ENCODE results near the gene ZNF317.
A peak's percentile ranks its signal among the peaks of the same experiment; 100 is the strongest.
"Not testable (repeated sequence)": the region's sequence is repeated elsewhere in the genome, so short reads cannot be mapped to it uniquely, and the experiment has no call there.

Gene ZNF317

DNA sequence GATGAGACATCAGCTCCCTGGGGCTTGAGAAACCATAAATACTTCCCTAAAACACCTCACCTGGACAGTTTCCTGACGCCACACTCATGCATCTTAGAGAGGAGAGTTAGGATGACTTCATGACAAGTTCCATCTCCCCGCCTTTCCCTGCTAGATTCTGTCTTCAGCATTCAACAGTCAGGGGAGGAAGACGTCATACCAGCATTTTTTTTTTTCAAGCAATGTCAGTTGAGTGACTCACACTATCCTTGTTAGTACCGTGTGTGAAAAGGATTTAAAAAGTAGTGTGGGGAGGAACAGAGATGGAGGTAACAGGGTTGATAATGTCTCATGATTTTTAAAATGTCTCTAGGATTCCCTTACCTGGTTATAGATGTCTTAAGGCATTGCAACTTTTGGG, 38.7 kb downstream of the ZNF317 start, which contains the start of gene OR7D2:
TSS of gene OR7D2 (plus strand) at position 79 of the 400 bp plus-strand sequence. CDS start 6,803 bp downstream, outside the sequence.
- DNase-seq: no peak

DNA sequence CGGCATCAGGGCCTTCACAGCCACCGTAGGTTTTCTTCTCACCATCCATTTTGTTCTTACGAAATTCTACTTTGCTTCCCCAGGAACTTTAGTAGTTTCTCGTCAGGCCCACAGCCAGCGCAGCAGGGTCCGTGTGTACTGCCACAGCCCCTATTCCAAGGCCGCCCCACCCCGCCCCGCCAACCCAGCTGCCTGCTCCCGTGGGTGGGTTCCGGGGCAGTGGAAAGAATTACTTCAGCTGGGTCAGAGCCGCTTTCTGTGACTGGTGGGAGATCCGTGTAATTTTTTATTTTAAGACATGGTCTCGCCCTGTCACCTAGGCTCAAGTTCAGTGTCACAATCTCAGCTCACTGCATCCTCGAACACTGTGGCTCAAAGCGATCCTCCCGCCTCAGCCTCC, 42.8 kb downstream of the ZNF317 start:
- no peak for DNase-seq

DNA sequence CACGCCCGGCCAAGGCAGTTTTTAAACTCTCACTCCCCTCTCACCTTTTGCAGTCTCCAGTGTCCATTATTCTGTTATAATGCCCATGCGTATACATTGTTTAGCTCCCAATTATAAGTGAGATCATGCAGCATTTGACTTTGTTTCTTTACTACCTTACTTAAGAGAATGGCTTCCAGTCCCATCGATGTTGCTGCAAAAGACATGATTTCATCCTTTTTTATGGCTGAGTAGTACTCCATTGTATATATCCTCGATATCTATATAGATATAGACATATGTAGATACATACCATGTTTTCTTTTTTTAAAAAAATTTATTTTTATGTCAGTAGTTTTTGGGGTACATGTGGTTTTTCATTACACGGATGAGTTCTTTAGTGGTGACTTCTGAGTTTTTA, 47.0 kb downstream of the ZNF317 start:
- DNase-seq: no peak

DNA sequence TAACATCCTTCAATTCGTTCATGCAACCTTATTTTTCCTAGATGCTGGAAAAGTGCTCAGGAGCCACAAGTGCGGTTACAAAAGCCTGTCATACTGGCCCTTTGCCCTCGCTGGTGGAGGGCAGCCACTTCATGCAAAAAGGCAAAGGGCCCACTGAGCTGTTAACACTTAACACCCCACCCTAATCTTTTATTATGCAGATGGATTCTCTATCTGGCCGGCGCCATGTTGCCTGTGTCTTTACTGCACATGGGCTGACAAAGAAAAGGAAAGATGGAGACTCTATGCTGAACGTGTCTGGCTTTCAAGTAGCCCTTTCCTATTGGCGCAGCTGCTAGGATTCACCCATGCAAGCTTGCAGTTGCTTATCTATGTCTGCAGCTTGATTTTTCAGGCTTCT, 49.3 kb downstream of the ZNF317 start:
- DNase-seq: no peak

DNA sequence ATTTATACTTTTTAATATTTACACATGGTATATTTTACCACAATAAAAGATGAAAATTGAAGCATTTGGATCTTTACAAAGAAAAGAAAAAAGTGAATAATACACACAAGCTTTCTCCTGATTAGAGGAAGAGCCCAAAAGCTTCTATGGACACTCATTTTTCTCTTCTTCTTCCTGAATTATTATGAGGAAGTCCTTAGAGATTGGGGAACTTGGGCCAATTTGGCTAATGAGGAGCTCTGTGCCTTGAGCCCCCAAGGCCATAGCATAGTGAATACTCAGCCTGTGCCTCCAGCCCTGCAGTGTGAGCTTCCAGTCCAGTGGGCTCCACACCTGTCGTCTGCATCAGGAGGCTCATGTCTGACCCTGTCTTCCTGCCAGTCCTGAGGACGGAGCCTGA, 57.8 kb downstream of the ZNF317 start:
- DNase-seq: not testable (repeated sequence)

DNA sequence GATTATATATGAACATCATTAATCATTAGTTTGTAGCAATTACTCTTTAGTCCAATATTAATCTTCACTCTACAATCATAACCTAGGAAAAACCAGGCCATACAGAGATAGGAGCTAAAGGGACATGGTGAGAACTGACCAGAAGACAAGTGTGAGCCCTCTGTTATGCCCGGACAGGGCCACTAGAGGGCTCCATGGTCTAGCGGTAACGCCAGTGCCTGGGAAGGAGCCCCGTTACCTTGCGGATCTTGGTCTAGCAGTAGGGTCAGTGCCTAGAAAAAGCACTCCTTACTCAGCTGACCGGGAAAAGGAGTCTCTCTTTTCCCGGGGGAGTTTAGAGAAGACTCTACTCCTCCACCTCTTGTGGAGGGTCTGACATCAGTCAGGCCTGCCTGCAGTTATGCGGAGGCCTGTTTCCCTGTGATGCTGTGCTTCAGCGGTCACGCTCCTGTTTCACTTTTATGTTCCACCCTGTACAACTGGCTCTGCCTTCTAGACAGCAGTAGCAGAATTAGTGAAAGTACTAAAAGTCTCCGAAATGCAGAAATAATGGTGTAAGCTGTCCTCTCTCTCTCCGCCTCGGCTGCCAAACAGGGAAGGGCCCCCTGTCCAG, 65.4 kb downstream of the ZNF317 start:
- DNase-seq: peak; percentile 39
